ENCODE data around the gene SLC6A5. TPM values are rescaled to one million over a fixed set of nuclear protein-coding genes. Genes with fewer than 3 reads are reported as not detected.

The SLC6A5 gene
- total RNA-seq, 2 donors from 2014 or later = 0.11 TPM; not detected in 1

GRCh38 chr11:20620988-20621387, 21.6 kb downstream of the SLC6A5 start:
- no peak overlapping the region for H3K27ac ChIP-seq
- no peaks in the 10 kb centered on the region for H3K36me3 ChIP-seq
- H3K9me3 ChIP-seq = no peaks in the 10 kb centered on the region
- no peak overlapping the region for H3K4me3 ChIP-seq
- DNase-seq (ENCODE audit: low spot score) = no peak
- H3K27me3 ChIP-seq = no peaks in the 10 kb centered on the region
- TF ChIP-seq CTCF (IDR thresholded peaks at IDR 0.05) = no peak
- H3K4me1 ChIP-seq = peaks cover 0 to 26% of the 10 kb centered on the region in 2 donors

GRCh38 chr11:20621679-20622078, 22.3 kb downstream of the SLC6A5 start:
- peaks cover 0 to 25% of the 10 kb centered on the region in 2 donors for H3K4me1 ChIP-seq
- no peaks in the 10 kb centered on the region for H3K27me3 ChIP-seq
- DNase-seq (ENCODE audit: low spot score) = no peak
- no peak overlapping the region for H3K4me3 ChIP-seq
- H3K9me3 ChIP-seq = no peaks in the 10 kb centered on the region
- no peak overlapping the region for H3K27ac ChIP-seq
- TF ChIP-seq CTCF (IDR thresholded peaks at IDR 0.05) = no peak
- no peaks in the 10 kb centered on the region for H3K36me3 ChIP-seq

- Histone ChIP-seq H3K27ac (peak overlapping the region; percentile 4 to 32), H3K4me3 (no peak overlapping the region), H3K27me3 (no peaks in the 10 kb centered on the region), H3K9me3 (no peaks in the 10 kb centered on the region), H3K4me1 (peaks cover 0 to 22% of the 10 kb centered on the region in 2 donors), H3K36me3 (no peaks in the 10 kb centered on the region)
- TF ChIP-seq CTCF (IDR thresholded peaks at IDR 0.05) = no peak
- no peak for DNase-seq (ENCODE audit: low spot score)
These were observed 23.8 kb downstream of the SLC6A5 start for GRCh38 chr11:20623252-20623651.

- no peak for DNase-seq (ENCODE audit: low spot score)
- Histone ChIP-seq H3K36me3 (no peaks in the 10 kb centered on the region), H3K27me3 (no peaks in the 10 kb centered on the region), H3K4me3 (no peak overlapping the region), H3K27ac (peak overlapping the region in 1 of 2 donors; percentile 12), H3K9me3 (no peaks in the 10 kb centered on the region), H3K4me1 (peaks cover 0 to 22% of the 10 kb centered on the region in 2 donors)
- no peak for TF ChIP-seq CTCF (IDR thresholded peaks at IDR 0.05)
These were observed 26.9 kb downstream of the SLC6A5 start for GRCh38 chr11:20626279-20626678.

- no peaks in the 10 kb centered on the region for H3K27me3 ChIP-seq
- DNase-seq (ENCODE audit: low spot score) = no peak
- H3K27ac ChIP-seq = peak overlapping the region in 1 of 2 donors; percentile 12
- H3K4me1 ChIP-seq = peaks cover 0 to 22% of the 10 kb centered on the region in 2 donors
- TF ChIP-seq CTCF (IDR thresholded peaks at IDR 0.05) = no peak
- no peak overlapping the region for H3K4me3 ChIP-seq
- no peaks in the 10 kb centered on the region for H3K9me3 ChIP-seq
- no peaks in the 10 kb centered on the region for H3K36me3 ChIP-seq
These were observed 27.6 kb downstream of the SLC6A5 start for GRCh38 chr11:20627026-20627425.

- DNase-seq (ENCODE audit: low spot score) = no peak
- no peaks in the 10 kb centered on the region for H3K9me3 ChIP-seq
- H3K27ac ChIP-seq = no peak overlapping the region
- peaks cover 0 to 22% of the 10 kb centered on the region in 2 donors for H3K4me1 ChIP-seq
- no peaks in the 10 kb centered on the region for H3K36me3 ChIP-seq
- no peak overlapping the region for H3K4me3 ChIP-seq
- H3K27me3 ChIP-seq = no peaks in the 10 kb centered on the region
- TF ChIP-seq CTCF (IDR thresholded peaks at IDR 0.05) = no peak
These were observed 28.3 kb downstream of the SLC6A5 start for GRCh38 chr11:20627701-20628100.

Data from right atrium auricular region (tissue), 2 donors.